ENCODE results near the gene CACNA1D.

Gene CACNA1D

DNA sequence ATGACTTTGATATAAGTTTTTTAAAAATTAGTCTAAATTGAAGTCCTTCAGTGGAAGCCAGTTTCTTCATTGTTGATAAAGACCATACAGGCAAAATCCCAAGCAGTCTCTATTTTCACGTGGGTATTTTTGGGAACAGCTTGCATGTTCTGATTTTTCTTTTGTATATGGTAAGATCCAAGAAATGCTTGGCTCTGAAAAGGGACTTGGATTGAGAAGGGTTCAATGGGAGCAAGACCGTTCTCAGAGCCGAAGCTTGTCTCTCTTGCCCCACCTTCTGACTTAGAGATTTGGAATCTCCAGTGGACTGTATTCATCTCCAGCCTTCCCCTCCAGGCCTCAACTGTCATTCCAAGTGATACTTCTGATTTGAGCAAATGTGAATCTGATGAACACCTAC, 176.3 kb downstream of the CACNA1D start:
- no peak for DNase-seq (ENCODE audit: low read depth)
- TF ChIP-seq, protein P1, sequence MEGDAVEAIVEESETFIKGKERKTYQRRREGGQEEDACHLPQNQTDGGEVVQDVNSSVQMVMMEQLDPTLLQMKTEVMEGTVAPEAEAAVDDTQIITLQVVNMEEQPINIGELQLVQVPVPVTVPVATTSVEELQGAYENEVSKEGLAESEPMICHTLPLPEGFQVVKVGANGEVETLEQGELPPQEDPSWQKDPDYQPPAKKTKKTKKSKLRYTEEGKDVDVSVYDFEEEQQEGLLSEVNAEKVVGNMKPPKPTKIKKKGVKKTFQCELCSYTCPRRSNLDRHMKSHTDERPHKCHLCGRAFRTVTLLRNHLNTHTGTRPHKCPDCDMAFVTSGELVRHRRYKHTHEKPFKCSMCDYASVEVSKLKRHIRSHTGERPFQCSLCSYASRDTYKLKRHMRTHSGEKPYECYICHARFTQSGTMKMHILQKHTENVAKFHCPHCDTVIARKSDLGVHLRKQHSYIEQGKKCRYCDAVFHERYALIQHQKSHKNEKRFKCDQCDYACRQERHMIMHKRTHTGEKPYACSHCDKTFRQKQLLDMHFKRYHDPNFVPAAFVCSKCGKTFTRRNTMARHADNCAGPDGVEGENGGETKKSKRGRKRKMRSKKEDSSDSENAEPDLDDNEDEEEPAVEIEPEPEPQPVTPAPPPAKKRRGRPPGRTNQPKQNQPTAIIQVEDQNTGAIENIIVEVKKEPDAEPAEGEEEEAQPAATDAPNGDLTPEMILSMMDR (IDR thresholded peaks at IDR 0.05; ENCODE audit: control insufficient read depth, insufficient read depth, low read depth, low read length, missing control alignments), result no peak
- no peak overlapping the region for H3K4me3 ChIP-seq (ENCODE audit: control insufficient read depth, low read depth, low read length)

DNA sequence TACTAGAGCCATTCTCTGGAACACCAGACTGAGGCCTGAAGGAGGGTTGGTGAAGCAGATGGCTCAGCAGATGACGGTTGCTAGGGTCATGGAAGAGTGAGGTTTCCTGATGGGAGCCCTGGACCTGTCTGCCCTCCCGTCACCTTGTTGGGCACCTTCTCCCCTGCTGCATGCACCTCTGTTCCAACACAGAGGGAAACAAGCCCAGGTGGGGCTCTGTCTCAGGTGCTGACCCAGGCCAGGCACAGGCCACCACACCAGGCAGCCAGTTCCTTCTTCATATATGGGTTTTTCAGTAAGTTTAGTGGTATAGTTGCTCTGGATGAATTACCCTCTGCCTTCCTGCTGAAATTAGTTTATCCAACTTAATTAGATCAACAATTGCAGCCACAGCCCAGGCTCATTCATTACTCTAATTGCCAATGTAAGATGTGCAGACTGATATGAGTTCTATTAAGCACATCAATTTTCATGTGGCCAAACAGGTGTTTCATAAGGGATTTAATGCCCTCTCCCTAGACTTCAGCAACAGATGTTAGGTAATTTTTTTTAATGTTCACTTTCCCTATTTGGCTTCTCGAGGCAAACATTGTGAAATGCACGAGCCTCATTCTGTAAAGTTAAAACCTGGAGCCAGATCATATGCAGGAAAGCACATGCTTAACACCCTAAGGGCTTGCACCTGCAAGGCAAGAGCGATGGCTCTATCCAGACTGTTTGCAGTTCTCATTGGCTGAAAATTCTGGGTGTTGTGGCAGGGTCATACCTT, 177.0 kb downstream of the CACNA1D start:
- no peak overlapping the region for H3K4me3 ChIP-seq (ENCODE audit: control insufficient read depth, low read depth, low read length)
- TF ChIP-seq, protein P1 (IDR thresholded peaks at IDR 0.05; ENCODE audit: control insufficient read depth, insufficient read depth, low read depth, low read length, missing control alignments), result no peak
- DNase-seq (ENCODE audit: low read depth), result no peak

DNA sequence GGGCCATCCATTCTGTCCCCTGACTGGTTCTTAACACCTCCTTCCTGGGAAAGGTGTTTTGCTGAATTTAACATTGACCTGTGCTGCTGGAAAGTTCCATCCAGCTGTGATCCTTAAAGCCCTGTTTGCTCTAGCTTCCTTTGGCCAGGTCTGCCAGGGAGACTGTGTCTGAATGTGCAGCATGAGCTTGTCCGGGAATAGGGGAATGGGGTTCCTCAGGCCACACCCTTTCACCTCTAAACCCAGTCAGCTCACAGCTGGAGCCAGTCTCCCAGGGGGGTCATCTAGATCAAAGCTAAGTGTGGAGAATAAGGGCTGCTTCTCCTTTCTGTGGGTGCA, 177.5 kb downstream of the CACNA1D start:
- TF ChIP-seq, protein P1 (IDR thresholded peaks at IDR 0.05; ENCODE audit: control insufficient read depth, insufficient read depth, low read depth, low read length, missing control alignments), result no peak
- no peak overlapping the region for H3K4me3 ChIP-seq (ENCODE audit: control insufficient read depth, low read depth, low read length)
- no peak for DNase-seq (ENCODE audit: low read depth)

DNA sequence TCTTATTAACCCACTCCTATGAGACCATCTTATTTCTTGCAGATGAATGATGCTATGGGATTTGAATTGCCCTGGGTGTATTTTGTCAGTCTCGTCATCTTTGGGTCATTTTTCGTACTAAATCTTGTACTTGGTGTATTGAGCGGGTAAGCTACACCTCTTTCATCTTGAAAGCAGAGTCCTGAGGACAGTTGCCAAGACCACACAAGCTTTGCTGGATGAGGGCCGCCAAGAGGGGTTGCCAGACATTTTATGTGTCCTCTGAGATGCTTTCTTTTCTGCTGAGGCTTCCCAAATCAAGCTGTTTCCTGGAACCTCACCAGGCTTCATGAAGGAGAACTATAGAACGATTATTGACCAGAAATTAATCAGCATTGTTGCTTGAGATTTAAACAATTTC, 178.6 kb downstream of the CACNA1D start:
- DNase-seq (ENCODE audit: low read depth), result no peak

DNA sequence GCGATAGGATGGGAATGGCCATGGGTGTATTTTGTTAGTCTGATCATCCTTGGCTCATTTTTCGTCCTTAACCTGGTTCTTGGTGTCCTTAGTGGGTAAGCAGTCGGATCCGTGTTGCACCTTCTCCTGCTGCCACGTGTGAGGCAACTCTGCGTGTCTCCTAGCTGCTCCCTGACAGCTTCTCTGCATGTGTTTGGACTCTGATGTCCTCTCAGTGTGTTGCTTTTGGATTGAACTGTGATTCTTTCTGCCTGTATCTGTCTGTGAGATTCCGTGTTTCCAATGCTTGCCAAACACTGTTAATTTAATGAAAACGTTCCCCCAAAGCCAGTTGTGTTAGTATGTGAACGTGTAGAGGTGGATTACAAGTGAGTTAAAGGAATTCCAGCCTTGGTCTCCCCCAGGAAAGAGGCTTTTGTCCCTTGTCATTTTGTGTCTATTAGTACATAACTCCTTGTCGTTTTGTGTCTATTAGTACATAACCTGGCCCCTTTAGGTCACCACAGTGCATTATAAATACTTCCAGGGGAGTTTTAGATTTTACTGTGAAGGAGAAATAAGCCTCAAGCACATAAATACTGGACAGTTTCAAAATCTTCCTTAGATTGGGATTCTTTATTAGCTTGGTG, 179.4 kb downstream of the CACNA1D start:
- H3K4me3 ChIP-seq (ENCODE audit: control insufficient read depth, low read depth, low read length), result no peak overlapping the region
- no peak for DNase-seq (ENCODE audit: low read depth)
- TF ChIP-seq, protein P1 (IDR thresholded peaks at IDR 0.05; ENCODE audit: control insufficient read depth, insufficient read depth, low read depth, low read length, missing control alignments), result no peak

More for the DNA sequence above, 178.6 kb downstream of the CACNA1D start:
- H3K4me3 ChIP-seq (ENCODE audit: control insufficient read depth, low read depth, low read length), result no peak overlapping the region
- TF ChIP-seq, protein P1 (IDR thresholded peaks at IDR 0.05; ENCODE audit: control insufficient read depth, insufficient read depth, low read depth, low read length, missing control alignments), result no peak

DNA sequence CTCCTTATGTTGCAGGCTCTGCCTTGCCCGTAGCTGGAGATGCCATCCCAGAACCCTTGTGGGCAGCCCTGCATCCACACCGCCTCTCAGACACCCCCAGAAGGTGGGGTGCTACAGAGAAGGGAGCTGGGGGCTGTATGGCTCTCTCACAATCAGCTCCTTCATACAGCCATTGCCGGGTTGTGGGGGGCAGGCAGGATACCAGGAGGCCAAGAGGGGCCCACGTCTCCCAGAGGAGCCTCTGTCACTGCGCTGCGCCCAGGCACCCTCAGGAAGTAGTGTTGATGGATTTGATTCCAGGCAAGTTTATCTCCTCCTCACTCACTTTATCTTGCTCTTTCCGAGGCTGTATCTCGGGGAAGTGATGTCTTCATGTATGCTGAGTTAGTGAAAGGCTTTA, 180.2 kb downstream of the CACNA1D start:
- H3K4me3 ChIP-seq (ENCODE audit: control insufficient read depth, low read depth, low read length), result no peak overlapping the region
- TF ChIP-seq, protein P1 (IDR thresholded peaks at IDR 0.05; ENCODE audit: control insufficient read depth, insufficient read depth, low read depth, low read length, missing control alignments), result no peak

More for the DNA sequence above, 180.2 kb downstream of the CACNA1D start:
- no peak for DNase-seq (ENCODE audit: low read depth)

Data from AG09309 (cell line).